Prostate gland (tissue), 2 donors: ENCODE measurements around the gene EME2.

Source experiments
- CTCF ChIP-seq, 4 experiments: fragments of 200-600 bp in 2 of 4; fragments of 450-650 bp in 2 of 4; sonication (generic) in 2 of 4; IDR thresholded peaks; 1 replicate in 3 of 4; 2 replicates in 1 of 4; pipeline ENCODE4 v1.5.1; 2016 to 2019; ENCODE audit warnings: antibody characterized with exemption in 4 of 4, mild to moderate bottlenecking in 2 of 4, moderate library complexity in 2 of 4
- POLR2A ChIP-seq: fragments of 450-650 bp; IDR thresholded peaks from one replicate; pipeline ENCODE4 v1.6.1; 2016; ENCODE audit warnings: antibody characterized with exemption, mild to moderate bottlenecking
- POLR2AphosphoS5 ChIP-seq: sonication (generic); formaldehyde crosslinking; IDR thresholded peaks from one replicate; pipeline ENCODE4 v1.6.1; 2017; ENCODE audit warnings: antibody characterized with exemption

DNA sequence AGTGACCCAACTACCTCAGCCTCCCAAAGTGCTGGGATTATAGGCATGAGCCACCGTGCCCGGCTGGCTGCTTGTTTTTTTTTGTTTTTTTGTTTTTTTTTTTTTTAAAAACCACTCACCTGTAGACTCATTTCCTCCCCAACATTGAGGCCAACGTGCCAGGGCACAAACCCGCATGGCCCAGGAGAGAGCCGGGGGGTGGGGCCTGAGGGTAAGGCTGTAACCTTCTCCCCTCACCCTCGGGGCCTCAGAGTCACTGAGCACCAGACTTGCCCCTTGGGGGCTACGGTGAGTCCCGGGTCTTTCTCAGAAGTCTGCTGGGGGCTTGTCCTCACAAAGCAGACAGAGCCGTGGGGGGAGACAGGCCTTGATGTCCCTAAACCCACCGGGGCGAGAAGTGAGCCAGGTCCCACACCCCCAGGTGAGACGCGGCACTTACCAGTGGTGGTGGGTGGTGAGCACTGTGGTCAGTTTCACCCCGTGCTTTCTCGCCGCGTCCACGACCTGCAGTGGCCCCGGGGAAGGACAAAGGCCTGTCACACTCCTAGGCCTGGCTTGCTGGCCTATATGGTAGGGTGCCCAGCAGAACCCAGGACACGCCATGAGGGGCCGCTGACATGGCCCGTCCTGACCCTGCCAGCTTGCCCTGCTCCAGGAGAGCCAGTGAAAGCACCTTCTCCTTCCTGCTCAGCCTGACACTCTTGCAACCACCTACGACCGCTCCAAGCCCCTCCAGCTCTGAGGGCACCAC lies 49.4 kb downstream of the EME2 start:
- TF ChIP-seq CTCF (IDR thresholded peaks at IDR 0.05) = no peak
- no peak for TF ChIP-seq POLR2AphosphoS5
- no peak for TF ChIP-seq POLR2A
